Measurements from ENCODE around the gene DPYD.

GRCh38 chr1:97053268-97053667 lies 867.6 kb downstream of the DPYD start:
- TF ChIP-seq CTCF (IDR thresholded peaks at IDR 0.05; ENCODE audit: insufficient read depth, low read length, poor library complexity, severe bottlenecking) (no peak), EZH2phosphoT487 (conservative IDR thresholded peaks at IDR 0.05; ENCODE audit: low read length) (no peak)

Data from SU-DHL-6 (cell line).